ENCODE measurements around the gene TUBA1A.
"Not testable (repeated sequence)": the region's sequence is repeated elsewhere in the genome, so short reads cannot be mapped to it uniquely, and the experiment has no call there.

TUBA1A gene

DNA sequence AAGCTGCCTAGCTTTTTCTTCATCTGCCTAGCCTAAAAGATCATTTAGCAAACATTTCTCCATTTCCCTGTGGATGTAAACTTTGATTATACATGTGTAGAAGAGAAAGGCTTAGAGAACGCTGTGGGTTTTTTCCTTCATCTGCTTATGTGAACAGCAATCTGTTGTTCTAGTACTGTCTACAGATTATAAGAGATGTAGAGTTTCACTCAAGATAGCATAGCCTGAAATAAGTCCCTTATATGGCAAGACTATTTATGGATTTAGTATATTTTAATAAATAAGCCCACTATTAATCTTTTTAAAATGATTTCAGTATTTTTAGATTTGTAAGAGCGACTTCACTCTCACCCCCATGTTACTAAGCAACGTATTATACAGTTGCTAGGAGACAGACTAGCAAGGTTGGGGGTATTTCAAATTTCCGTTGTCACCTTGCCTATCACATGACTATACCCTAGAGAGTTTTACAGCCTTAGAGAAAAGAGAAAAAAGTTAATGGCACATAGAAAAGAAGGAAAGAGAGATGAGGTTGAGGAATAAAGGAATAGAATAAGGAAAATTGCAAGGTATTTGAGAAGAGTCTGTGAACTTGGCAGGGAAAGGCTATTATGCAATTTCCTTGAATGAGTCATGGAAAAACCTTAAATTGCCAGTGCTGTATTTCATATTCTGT is 12.2 kb upstream of the TUBA1A start:
- DNase-seq (ENCODE audit: low read depth) = no peak

- DNase-seq (ENCODE audit: low read depth) = no peak
Measured at GRCh38 chr12:49198431-49199155, 9.7 kb upstream of the TUBA1A start.

GRCh38 chr12:49197256-49197655 is 8.4 kb upstream of the TUBA1A start:
- DNase-seq (ENCODE audit: low read depth) = no peak

- DNase-seq (ENCODE audit: low read depth) = no peak
Measured at GRCh38 chr12:49195736-49196135, 6.9 kb upstream of the TUBA1A start.

GRCh38 chr12:49193746-49194145 is 4.9 kb upstream of the TUBA1A start:
- DNase-seq (ENCODE audit: low read depth) = not testable (repeated sequence)

DNA sequence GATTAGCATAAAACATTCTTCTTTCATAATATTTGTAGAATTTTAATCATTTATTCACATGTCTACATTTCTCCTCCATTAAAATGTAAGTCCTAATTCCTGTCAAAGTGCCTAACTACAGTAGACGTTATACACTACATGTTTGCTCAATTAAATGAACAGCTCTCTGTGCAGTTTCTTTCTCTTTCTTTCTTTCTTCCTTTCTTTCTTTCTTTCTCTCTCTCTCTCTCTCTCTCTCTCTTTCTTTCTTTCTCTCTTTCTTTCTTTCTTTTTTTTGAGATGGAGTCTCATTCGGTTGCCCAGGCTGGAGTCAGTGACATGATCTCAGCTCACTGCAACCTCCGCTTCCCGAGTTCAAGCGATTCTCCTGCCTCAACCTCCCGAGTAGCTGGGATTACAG is 2.6 kb upstream of the TUBA1A start:
- DNase-seq (ENCODE audit: low read depth) = not testable (repeated sequence)

DNA sequence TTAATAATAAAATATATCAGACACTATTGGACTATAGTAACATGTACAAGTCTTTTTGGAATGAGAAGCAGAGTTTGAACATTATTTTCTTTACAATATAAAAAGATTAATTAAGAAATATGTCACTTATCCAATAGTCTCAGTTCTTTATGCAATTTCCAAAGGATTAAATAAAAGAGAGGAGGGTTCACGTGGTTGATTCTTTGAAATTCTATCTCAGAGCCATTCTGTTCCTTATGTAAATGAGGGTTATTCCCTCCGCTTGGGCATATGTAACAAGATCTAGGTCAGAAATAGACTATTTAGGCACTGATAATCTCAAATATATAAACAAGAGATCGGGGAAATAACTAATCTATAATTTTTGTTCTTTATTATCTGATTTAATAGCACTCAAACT is 2.1 kb upstream of the TUBA1A start:
- no peak for DNase-seq (ENCODE audit: low read depth)

DNA sequence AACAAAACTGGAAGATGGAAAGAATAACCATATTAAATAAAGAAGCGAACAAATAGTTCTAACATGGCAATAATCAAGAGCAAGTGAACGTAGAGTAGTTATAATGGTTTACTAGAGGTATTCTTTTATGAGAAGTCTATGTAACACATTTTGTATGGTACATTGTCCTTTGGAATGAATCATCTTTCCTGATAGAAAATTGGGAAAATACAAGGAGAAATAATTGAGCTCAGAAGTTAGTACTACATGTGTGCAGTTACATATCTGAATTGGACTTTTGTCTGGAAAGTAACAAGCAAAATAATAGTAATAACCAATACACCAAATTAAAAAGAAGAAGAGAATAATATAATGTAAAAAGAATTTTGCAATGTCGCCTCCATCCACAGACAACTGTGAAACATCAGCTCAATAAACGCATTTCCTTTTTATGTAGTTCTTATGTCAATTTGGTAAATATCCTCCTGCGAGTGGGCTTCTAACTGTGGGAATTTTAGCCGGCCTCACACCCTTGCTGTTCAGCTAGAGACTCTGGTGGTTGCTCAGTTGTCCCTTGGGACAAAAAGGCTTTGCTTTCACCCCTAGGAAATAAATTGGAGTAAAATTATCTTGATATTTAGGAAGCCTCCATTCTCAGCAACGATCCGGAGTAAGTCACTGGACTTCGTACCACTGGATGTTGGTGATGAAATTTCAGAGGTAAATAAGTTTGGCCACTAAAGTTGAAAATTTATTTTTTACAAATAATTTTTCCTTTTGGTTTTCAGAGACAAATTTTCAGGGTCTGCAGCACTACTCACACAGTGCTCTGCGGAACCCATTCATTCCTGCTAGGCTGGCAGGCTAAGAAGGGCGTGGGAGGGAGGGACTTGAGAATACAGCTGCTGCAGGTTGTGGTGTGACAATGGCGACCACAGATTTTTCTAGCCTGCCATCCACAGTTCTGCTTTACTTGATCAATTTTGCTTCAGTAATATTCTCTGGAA is 1.1 kb upstream of the TUBA1A start:
- no peak for DNase-seq (ENCODE audit: low read depth)

DNA sequence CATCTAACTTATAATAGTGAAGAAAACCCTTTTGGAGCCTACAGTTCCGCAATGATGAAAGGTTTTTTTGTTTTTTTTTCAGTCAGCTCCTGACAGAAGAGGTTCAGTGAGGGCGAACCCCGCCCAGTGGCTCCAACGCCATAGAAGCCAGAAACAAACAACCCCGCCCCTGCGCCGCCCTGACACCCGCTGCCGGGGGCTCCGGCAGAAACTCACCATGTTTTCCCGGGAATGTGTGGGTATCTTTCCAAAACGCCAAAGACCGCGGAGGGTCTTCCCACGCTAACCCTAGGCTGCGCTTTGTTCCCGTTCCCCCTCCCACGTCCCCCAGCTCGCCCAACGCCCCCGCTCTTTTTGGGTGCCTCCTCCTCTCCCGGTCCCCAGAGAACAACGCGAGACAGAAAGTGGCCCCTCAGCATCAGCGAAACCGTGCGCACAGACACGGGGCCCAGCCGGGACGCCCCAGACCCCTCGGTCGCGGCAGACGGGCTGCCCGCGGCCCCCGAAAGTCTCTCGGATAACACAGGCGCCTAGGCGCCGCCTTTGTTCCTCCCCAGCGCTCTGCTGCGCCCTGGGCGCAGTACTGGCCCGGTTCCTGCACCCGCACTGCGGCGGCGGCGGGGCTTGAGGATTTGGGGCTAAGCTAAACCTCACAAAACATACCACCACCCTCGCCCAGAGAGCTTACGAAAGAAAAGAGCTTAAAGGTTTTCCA is 522 bp downstream of the TUBA1A start:
- no peak for DNase-seq (ENCODE audit: low read depth)

GRCh38 chr12:49187184-49187583 is 1.7 kb downstream of the TUBA1A start:
- no peak for DNase-seq (ENCODE audit: low read depth)

DNA sequence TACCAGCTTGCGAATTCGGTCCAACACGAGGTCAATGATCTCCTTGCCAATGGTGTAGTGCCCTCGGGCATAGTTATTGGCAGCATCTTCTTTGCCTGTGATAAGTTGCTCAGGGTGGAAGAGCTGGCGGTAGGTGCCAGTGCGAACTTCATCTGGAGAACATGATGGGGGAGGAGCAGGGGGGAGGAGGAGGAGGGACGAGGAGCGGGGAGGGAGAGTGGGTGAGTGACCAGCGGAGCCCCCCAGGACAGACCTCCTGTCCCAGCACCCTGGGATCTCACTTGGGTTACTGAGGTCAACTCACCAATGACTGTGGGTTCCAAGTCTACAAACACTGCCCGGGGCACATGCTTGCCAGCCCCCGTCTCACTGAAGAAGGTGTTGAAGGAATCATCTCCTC is 2.6 kb downstream of the TUBA1A start:
- not testable (repeated sequence) for DNase-seq (ENCODE audit: low read depth)

DNA sequence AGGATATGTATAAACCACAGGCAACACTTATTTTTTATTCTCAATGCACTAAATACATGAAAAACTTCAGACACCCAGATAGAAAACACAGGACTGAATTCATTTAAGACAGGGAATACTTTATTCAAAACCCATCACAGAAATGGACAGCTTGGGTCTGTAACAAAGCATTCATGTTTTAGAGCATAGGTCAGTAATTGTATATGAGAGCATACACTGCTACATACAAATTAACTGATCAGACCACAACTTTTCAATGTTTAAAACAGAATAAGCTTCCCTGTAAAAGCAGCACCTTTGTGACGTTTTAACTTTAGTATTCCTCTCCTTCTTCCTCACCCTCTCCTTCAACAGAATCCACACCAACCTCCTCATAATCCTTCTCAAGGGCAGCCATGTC is 4.2 kb downstream of the TUBA1A start:
- not testable (repeated sequence) for DNase-seq (ENCODE audit: low read depth)

DNA sequence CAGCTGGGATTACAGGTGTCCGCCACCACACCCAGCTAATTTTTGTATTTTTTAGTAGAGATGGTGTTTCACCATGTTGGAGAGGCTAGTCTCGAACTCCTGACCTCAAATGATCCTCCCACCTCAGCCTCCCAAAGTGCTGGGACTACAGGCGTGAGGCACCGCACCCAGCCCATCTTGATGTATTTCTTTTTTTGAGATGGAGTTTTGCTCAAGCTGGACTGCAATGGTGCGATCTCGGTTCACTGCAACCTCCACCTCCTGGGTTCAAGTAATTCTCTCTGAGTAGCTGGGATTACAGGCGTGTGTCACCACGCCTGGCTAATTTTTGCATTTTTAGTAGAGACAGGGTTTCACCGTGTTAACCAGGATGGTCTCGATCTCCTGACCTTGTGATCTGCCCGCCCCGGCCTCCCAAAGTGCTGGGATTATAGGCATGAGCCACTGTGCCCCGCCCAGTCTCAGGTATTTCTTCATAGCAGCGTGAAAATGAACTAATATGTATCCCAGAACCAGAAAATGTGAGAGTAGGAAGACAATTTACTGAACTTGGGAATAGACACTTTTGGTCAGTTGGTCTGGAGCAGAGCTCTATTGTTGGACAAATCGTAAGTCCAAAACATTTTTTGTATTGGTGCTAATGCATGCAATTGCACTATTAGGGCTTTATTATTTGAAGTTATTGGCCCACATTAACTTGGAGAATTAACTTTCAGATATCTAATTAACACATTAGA is 5.5 kb downstream of the TUBA1A start:
- DNase-seq (ENCODE audit: low read depth) = not testable (repeated sequence)

DNA sequence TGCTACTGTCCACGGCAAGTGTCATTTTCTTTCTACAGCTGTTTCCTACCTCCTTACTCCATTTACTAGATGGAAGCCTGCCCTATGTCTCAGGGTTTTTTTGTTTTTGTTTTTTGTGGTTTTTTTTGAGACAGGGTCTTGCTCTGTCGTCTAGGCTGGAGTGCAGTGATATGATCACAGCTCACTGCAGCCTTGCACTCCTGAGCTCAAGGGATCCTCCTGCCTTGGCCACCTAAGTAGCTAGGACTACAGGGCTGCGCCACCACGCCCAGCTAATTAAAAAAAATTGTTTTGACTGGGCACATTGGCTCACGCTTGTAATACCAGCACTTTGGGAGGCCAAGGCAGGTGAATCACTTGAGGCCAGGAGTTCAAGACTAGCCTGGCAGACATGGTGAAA is 14.7 kb downstream of the TUBA1A start:
- DNase-seq (ENCODE audit: low read depth) = no peak

DNA sequence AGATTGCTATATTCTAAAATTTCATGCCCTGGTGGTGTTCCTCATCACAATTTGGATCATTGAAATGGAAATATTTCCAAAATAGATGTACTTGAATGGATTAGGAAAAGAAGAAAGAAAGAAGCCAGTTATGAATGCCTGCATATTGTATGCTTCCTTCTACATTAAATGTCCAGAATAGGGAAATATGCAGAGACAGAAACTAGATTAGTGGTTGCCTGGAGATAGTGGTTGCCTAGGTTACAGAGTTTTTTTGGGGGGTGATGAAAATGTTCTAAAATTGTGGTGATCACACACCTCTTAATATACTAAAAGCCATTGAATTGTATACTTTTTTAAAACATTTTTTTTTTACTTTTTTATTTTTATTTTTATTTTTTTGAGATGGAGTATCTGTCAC is 18.0 kb downstream of the TUBA1A start:
- DNase-seq (ENCODE audit: low read depth) = no peak

DNA sequence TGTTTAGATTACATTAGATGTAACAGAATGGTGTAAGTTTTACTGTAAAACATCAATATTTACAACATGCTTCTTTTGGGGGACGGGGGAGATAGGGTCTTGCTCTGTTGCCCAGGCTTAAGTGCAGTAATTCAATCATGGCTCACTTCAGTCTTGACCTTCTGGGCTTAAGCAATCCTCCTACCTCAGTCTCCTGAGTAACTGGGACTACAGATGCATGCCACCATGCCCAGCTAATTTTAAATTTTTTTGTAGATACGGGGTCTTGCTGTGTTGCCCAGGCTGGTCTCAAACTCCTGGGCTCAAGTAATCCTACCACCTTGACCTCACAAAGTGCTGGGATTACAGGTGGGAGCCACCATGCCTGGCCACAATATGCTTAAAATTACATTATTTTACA is 23.8 kb downstream of the TUBA1A start:
- DNase-seq (ENCODE audit: low read depth) = no peak

DNA sequence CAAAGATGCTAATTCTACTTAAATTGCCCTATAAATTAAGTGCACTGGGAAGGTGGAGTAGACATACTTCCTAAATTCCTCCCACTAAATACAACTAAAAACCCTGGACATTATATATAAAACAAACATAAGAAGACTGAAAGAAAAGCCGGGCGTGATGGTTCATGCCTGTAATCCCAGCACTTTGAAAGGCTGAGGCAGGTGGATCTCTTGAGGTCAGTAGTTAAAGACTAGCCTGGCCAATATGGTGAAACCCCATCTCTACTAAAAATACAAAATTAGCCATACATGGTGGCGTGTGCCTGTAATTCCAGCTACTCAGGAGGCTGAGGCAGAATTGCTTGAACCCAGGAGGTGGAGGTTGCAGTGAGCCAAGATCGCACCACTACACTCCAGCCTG is 27.0 kb downstream of the TUBA1A start:
- DNase-seq (ENCODE audit: low read depth) = not testable (repeated sequence)

GRCh38 chr12:49161092-49161795 is 27.6 kb downstream of the TUBA1A start:
- no peak for DNase-seq (ENCODE audit: low read depth)

DNA sequence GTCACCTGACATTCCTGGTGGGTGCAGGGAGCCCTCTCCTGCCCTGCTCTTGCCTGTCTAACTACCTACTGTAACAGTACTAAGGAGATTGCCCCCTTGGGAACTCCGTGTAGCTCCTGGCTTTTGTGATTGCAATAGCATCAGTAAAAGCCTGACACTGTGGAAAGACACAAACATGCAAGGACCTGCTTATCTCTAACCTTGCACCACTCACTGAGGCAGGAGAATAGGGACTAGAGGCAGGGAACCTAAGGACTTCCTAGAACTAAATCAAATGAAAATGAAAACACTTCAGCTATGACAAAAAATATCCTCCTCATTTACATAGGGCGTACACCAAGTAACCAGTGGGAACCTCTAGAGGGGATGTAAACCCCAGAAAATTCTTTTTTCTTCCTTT is 28.5 kb downstream of the TUBA1A start:
- no peak for DNase-seq (ENCODE audit: low read depth)

DNA sequence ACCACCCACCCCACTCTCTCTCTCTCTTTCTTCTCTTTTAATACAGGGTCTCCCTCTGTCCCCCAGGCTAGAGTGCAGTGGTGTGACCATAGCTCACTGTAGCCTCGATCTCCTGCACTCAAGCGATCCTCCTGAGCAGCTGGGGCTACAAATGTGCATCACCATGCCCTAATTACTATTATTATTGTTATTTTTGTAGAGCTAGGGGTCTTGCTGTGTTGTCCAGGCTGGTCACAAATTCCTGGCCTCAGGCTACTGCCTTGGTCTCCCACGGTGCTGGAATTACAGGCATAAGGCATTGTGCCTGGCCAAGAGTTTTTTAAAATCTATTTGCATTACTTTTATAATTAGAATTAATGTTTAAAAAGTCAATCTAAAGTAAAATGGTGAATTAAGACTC is 34.7 kb downstream of the TUBA1A start:
- DNase-seq (ENCODE audit: low read depth) = no peak

GRCh38 chr12:49147384-49147783 is 41.5 kb downstream of the TUBA1A start:
- no peak for DNase-seq (ENCODE audit: low read depth)
